Activated T-cell treated with anti-CD3 and anti-CD28 coated beads, Interleukin-2, amount 50 U/mL, for 4 hours (primary cell): ENCODE data around the gene HK2. TPM values are rescaled to one million over a fixed set of nuclear protein-coding genes. Genes with fewer than 3 reads are reported as not detected.
"Not testable (repeated sequence)": the region's sequence is repeated elsewhere in the genome, so short reads cannot be mapped to it uniquely, and the experiment has no call there.

Source experiments
- ATAC-seq, 2 donors: fragments of 200-7000 bp; cut with Tn5 transposase; one replicate each; pipeline ENCODE4 v1.10.0; 2021
- DNase-seq: peaks from one replicate; pipeline ENCODE4 v3.0.0-alpha.2; 2020
- H3K27me3 Mint-ChIP-seq: one replicate; pipeline ENCODE4 v1.8.0; 2021; ENCODE audit warnings: low read depth, mixed read lengths
- H3K36me3 Mint-ChIP-seq: one replicate; pipeline ENCODE4 v1.8.0; 2022; ENCODE audit warnings: mixed read lengths; ENCODE audit not compliant: insufficient read depth
- H3K4me1 Mint-ChIP-seq: one replicate; pipeline ENCODE4 v1.8.0; 2021; ENCODE audit warnings: low read depth, mixed read lengths
- H3K4me3 Mint-ChIP-seq: one replicate; pipeline ENCODE4 v1.8.0; 2021; ENCODE audit warnings: mild to moderate bottlenecking, moderate library complexity, mixed read lengths
- H3K9me3 Mint-ChIP-seq: one replicate; pipeline ENCODE4 v1.8.0; 2021; ENCODE audit warnings: mixed read lengths
- total RNA-seq, 3 donors: library from RNA; stranded (reverse); gene quantifications; one replicate each; pipeline ENCODE4 v1.2.1, GENCODE V29; 2021

The HK2 gene
- total RNA-seq, 3 donors from 2014 or later, result 108 to 111 (median 110) TPM

DNA sequence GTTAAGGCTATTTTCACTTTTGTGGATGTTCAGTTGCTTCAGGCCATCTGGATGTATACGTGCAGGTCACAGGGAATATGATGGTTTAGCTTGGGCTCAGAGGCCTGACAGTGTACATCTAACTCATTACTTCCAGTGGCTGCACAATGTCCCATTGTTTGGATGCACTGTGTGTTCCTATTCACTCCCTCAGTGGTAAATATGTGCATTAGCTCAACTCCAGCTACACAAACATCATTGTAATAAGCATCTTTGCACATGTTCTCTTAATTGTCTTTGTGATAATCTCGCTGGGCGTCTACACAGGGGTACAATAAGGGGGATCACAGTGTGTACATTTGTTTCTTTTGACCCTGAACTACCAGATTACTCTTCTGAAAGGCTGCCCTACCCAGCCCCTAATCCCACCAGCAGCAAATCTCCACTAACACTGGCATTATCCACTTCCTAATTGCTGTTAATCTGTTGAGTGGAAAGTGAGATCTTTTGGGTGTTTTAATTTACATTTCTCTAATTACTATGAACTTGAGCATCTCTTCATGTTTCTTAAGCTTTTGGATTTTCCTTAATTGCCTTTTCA lies 68.4 kb downstream of the HK2 start:
- Mint-ChIP-seq H3K27me3 (peaks cover 8% of the 10 kb centered on the region), H3K4me3 (no peak overlapping the region), H3K9me3 (peaks cover 5% of the 10 kb centered on the region), H3K36me3 (peaks cover 5% of the 10 kb centered on the region), H3K4me1 (no peaks in the 10 kb centered on the region)
- DNase-seq (no peak), ATAC-seq (no peak)

DNA sequence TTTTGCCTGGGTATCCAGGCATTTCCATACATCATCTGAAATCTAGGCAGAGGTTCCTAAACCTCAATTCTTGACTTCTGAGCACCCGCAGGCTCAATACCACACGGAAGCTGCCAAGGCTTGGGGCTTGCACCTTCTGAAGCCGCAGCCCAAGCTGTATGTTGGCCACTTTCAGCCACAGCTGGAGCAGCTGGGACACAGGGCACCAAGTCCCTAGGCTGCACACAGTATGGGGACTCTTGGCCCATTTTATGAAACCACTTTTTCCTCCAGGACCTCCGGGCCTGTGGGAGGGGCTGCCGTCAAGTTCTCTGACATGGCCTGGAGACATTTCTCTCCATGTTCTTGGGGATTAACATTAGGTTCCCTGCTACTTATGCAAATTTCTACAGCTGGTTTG lies 72.5 kb downstream of the HK2 start:
- no peaks in the 10 kb centered on the region for H3K9me3 Mint-ChIP-seq
- H3K36me3 Mint-ChIP-seq, result no peaks in the 10 kb centered on the region
- DNase-seq (no peak), ATAC-seq (no peak)
- H3K27me3 Mint-ChIP-seq, result peaks cover 33% of the 10 kb centered on the region
- H3K4me1 Mint-ChIP-seq, result peaks cover 7% of the 10 kb centered on the region
- H3K4me3 Mint-ChIP-seq, result no peak overlapping the region

DNA sequence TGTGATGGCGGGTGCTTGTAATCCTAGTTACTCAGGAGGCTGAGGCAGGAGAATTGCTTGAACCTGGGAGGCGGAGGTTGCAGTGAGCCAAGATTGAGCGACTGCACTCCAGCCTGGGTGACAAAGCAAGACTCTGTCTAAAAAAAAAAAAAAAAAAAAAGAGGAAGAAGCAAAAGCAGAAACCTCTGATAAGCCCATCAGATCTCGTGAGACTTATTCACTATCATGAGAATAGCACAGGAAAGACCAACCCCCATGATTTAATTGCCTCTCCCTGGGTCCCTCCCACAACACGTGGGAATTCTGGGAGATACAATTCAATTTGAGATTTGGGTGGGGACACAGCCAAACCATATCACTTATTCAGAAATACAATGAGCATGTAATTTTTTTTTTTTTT lies 73.6 kb downstream of the HK2 start:
- H3K4me3 Mint-ChIP-seq, H3K36me3 Mint-ChIP-seq, H3K4me1 Mint-ChIP-seq, ATAC-seq, H3K9me3 Mint-ChIP-seq, DNase-seq: not testable (repeated sequence)
- H3K27me3 Mint-ChIP-seq, result peaks cover 44% of the 10 kb centered on the region

- Mint-ChIP-seq H3K4me1 (peaks cover 7% of the 10 kb centered on the region), H3K9me3 (no peaks in the 10 kb centered on the region), H3K27me3 (peaks cover 45% of the 10 kb centered on the region), H3K36me3 (no peaks in the 10 kb centered on the region), H3K4me3 (no peak overlapping the region)
- no peak for DNase-seq
- no peak for ATAC-seq
Observed at GRCh38 chr2:74908748-74909444, 75.0 kb downstream of the HK2 start.

GRCh38 chr2:74910245-74910644 lies 76.3 kb downstream of the HK2 start:
- peaks cover 50% of the 10 kb centered on the region for H3K27me3 Mint-ChIP-seq

GRCh38 chr2:74911061-74911460 lies 77.1 kb downstream of the HK2 start:
- no peaks in the 10 kb centered on the region for H3K9me3 Mint-ChIP-seq
- ATAC-seq (no peak), DNase-seq (no peak)
- H3K4me1 Mint-ChIP-seq, result peaks cover 9% of the 10 kb centered on the region
- peaks cover 44% of the 10 kb centered on the region for H3K27me3 Mint-ChIP-seq
- no peak overlapping the region for H3K4me3 Mint-ChIP-seq
- no peaks in the 10 kb centered on the region for H3K36me3 Mint-ChIP-seq

More at GRCh38 chr2:74910245-74910644, 76.3 kb downstream of the HK2 start:
- Mint-ChIP-seq H3K36me3 (no peaks in the 10 kb centered on the region), H3K9me3 (no peaks in the 10 kb centered on the region), H3K4me1 (peaks cover 7% of the 10 kb centered on the region), H3K4me3 (no peak overlapping the region)
- DNase-seq (no peak), ATAC-seq (no peak)

GRCh38 chr2:74915743-74916142 lies 81.8 kb downstream of the HK2 start:
- ATAC-seq (peak in 1 of 2 donors; percentile 53), DNase-seq (no peak)
- peaks cover 2% of the 10 kb centered on the region for H3K4me1 Mint-ChIP-seq
- no peak overlapping the region for H3K4me3 Mint-ChIP-seq
- H3K27me3 Mint-ChIP-seq, result peaks cover 36% of the 10 kb centered on the region
- H3K36me3 Mint-ChIP-seq, result no peaks in the 10 kb centered on the region
- no peaks in the 10 kb centered on the region for H3K9me3 Mint-ChIP-seq

DNA sequence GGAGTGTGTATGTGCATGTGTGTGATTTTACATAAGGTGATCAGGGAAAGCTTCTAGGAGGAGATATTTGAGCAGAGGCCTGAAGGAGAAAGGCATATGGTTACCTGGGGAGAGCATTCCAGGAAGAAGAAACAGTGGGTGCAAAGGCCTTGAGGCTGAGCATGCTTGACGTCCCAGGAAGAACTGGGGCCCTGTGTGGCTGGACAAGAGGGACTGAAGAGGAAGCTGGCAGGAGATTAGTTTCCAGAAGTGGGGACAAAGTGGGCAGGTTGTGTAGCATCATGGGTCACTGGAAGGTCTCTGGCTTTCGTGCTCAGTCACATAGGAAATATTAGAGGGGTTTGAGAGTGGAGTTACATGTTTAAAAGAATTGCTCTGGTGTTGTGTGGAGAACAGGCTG lies 82.5 kb downstream of the HK2 start:
- Mint-ChIP-seq H3K4me1 (peaks cover 2% of the 10 kb centered on the region), H3K4me3 (no peak overlapping the region), H3K9me3 (no peaks in the 10 kb centered on the region), H3K36me3 (no peaks in the 10 kb centered on the region), H3K27me3 (peaks cover 33% of the 10 kb centered on the region)
- ATAC-seq (no peak), DNase-seq (no peak)

GRCh38 chr2:74917702-74918619 lies 84.0 kb downstream of the HK2 start:
- ATAC-seq, result no peak
- H3K4me3 Mint-ChIP-seq, result no peak overlapping the region
- no peaks in the 10 kb centered on the region for H3K9me3 Mint-ChIP-seq
- peaks cover 22% of the 10 kb centered on the region for H3K27me3 Mint-ChIP-seq
- peaks cover 2% of the 10 kb centered on the region for H3K4me1 Mint-ChIP-seq
- DNase-seq, result no peak
- no peaks in the 10 kb centered on the region for H3K36me3 Mint-ChIP-seq

DNA sequence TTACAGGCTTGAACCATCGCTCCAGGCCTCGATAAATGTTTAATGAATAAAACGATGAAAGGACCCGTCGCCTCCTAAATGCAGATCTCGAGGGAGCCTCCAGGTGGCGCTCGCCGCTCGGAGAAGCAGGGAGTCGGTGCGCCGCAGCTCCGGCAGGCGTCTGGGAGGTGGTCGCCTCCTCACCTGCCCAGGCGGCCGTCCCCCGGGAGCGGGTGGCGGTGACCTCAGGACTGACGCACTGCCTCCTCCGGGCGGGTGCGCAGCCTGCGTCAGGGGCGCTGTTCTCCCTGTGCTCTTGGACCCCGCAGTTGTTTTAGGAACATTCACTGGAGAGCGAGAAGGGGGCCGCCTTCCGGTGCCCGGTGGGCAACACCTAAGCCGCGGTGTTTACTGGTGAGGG lies 85.9 kb downstream of the HK2 start:
- Mint-ChIP-seq H3K36me3 (no peaks in the 10 kb centered on the region), H3K27me3 (peaks cover 18% of the 10 kb centered on the region), H3K4me3 (no peak overlapping the region), H3K9me3 (no peaks in the 10 kb centered on the region), H3K4me1 (peaks cover 2% of the 10 kb centered on the region)
- DNase-seq, result peak; percentile 65
- peak; percentile 79 to 82 for ATAC-seq

DNA sequence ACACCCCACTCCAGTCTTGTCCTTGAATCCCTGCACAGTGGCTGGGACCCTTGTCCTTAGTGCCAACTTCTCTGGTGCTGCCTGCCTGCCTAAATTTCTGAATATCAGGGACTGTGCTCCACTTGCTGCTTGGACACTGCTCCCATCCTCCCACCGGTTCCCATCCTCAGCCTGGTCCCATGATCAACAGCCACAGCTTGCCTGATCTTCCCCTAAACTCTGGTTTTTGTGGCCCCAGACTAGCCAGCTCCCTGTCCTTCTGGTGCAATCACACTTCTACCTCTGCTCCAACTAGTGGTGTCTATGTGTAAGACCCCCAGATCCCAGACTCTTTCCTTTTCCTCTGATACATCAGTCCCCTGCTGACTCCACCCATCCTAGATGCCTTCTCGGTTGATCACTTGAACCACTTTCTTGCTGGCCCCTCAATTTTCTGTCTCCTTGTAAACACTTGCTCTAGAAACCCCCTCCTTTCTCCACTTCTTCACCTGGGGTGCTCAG lies 87.4 kb downstream of the HK2 start:
- H3K4me3 Mint-ChIP-seq, result no peak overlapping the region
- no peaks in the 10 kb centered on the region for H3K9me3 Mint-ChIP-seq
- ATAC-seq, result no peak
- H3K27me3 Mint-ChIP-seq, result peaks cover 17% of the 10 kb centered on the region
- DNase-seq, result no peak
- no peaks in the 10 kb centered on the region for H3K36me3 Mint-ChIP-seq
- H3K4me1 Mint-ChIP-seq, result no peaks in the 10 kb centered on the region

GRCh38 chr2:74922592-74923227 lies 88.8 kb downstream of the HK2 start:
- no peaks in the 10 kb centered on the region for H3K9me3 Mint-ChIP-seq
- H3K4me3 Mint-ChIP-seq, result no peak overlapping the region
- ATAC-seq (no peak), DNase-seq (no peak)
- no peaks in the 10 kb centered on the region for H3K4me1 Mint-ChIP-seq
- H3K36me3 Mint-ChIP-seq, result no peaks in the 10 kb centered on the region
- peaks cover 12% of the 10 kb centered on the region for H3K27me3 Mint-ChIP-seq

DNA sequence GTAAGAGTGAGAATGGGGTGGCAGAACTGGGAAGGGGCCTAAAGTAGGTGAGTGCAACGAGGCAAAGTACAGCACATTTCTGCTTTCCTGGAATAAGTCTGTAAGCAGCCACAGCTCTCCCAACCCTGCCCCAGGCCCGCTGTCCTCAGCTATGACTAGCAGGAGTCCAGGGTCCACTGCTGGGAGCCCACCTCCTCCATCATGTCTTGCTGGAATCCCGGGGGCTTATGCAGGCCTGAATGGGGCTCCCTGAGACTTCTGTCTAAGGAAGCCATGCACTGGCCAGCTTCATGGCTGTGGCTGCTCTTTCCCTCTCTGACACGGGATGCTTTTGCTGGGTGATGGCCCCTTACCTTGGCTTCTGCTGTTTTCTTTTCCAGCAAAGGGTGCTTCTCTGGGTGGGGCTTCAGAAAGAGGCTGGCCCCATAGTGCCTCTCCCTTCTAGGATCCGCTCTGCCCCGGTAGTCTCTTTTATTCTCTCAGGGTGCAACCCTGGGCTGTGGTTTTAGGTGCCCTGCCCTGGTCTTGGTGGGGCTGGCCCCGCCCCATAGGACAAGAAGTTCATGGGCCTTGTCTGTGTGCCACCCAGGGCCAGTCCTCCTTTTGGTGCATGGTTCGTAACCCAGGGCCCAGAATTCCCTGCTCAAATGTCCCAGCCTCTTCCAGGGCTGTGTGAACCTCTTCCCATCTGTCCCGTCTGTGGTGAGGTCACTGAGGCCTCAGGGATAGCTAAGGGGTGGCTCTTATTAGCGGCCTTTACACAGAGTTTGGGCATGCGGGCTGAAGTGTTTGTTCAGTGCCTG lies 90.7 kb downstream of the HK2 start:
- Mint-ChIP-seq H3K36me3 (no peaks in the 10 kb centered on the region), H3K9me3 (no peaks in the 10 kb centered on the region), H3K27me3 (peaks cover 11% of the 10 kb centered on the region), H3K4me1 (no peaks in the 10 kb centered on the region), H3K4me3 (no peak overlapping the region)
- DNase-seq, result no peak
- no peak for ATAC-seq
